Measurements from ENCODE around the gene NTMT1.

The NTMT1 gene

GRCh38 chr9:129606161-129607026, 19.6 kb upstream of the NTMT1 start:
- no peak for TF ChIP-seq CTCF (IDR thresholded peaks at IDR 0.05; ENCODE audit: control insufficient read depth, extremely low read depth, insufficient read depth)
- no peak for DNase-seq (ENCODE audit: low read depth)
- H3K4me3 ChIP-seq (ENCODE audit: low read depth, low read length): no peak overlapping the region

- TF ChIP-seq CTCF (IDR thresholded peaks at IDR 0.05; ENCODE audit: control insufficient read depth, extremely low read depth, insufficient read depth): no peak
- no peak for DNase-seq (ENCODE audit: low read depth)
- H3K4me3 ChIP-seq (ENCODE audit: low read depth, low read length): no peak overlapping the region
Measured at GRCh38 chr9:129607027-129607387, 19.0 kb upstream of the NTMT1 start.

- no peak for DNase-seq (ENCODE audit: low read depth)
- no peak for TF ChIP-seq CTCF (IDR thresholded peaks at IDR 0.05; ENCODE audit: control insufficient read depth, extremely low read depth, insufficient read depth)
- no peak overlapping the region for H3K4me3 ChIP-seq (ENCODE audit: low read depth, low read length)
Measured at GRCh38 chr9:129608561-129609481, 17.1 kb upstream of the NTMT1 start.

GRCh38 chr9:129609486-129610212, 16.3 kb upstream of the NTMT1 start:
- H3K4me3 ChIP-seq (ENCODE audit: low read depth, low read length): no peak overlapping the region
- no peak for TF ChIP-seq CTCF (IDR thresholded peaks at IDR 0.05; ENCODE audit: control insufficient read depth, extremely low read depth, insufficient read depth)
- no peak for DNase-seq (ENCODE audit: low read depth)

GRCh38 chr9:129610213-129610472, 15.8 kb upstream of the NTMT1 start:
- TF ChIP-seq CTCF (IDR thresholded peaks at IDR 0.05; ENCODE audit: control insufficient read depth, extremely low read depth, insufficient read depth): no peak
- peak overlapping the region; percentile 51 for H3K4me3 ChIP-seq (ENCODE audit: low read depth, low read length)
- DNase-seq (ENCODE audit: low read depth): no peak

GRCh38 chr9:129610473-129611306, 15.3 kb upstream of the NTMT1 start:
- no peak for DNase-seq (ENCODE audit: low read depth)
- peak; percentile 93 for TF ChIP-seq CTCF (IDR thresholded peaks at IDR 0.05; ENCODE audit: control insufficient read depth, extremely low read depth, insufficient read depth)
- peak overlapping the region; percentile 51 for H3K4me3 ChIP-seq (ENCODE audit: low read depth, low read length)
